ENCODE results near the gene EFCAB14. TPM values are rescaled to one million over a fixed set of nuclear protein-coding genes. Genes with fewer than 3 reads are reported as not detected.

EFCAB14 gene
- total and polyA plus RNA-seq, 2 experiments from 2014 or later: 42.6 to 51.6 TPM

GRCh38 chr1:46650491-46650890 lies 68.4 kb downstream of the EFCAB14 start:
- 95 to 96% methylated on average over 3 of the region's 3 CpGs for WGBS, 2 experiments (ENCODE audit: low coverage in 1 of 2, low lambda C conversion rate in 2 of 2, missing lambda C conversion rate in 2 of 2)
- Histone ChIP-seq H3K27me3 (replicated peaks; ENCODE audit: insufficient read depth) (no peaks in the 10 kb centered on the region), H3K4me3 (no peak overlapping the region), H3K79me2 (ENCODE audit: insufficient read depth) (no peaks in the 10 kb centered on the region), H3K27ac (no peak overlapping the region), H3F3A (ENCODE audit: insufficient read depth) (peaks cover 23% of the 10 kb centered on the region), H3K9ac (no peak overlapping the region), H4K20me1 (ENCODE audit: insufficient read depth) (no peaks in the 10 kb centered on the region), H3K9me2 (ENCODE audit: insufficient read depth) (no peaks in the 10 kb centered on the region), H3K4me1 (ENCODE audit: insufficient read depth) (peaks cover 23% of the 10 kb centered on the region), H2AFZ (no peak overlapping the region), H3K9me3 (ENCODE audit: low read depth) (peaks cover 3% of the 10 kb centered on the region), H3K36me3 (ENCODE audit: low read depth) (peaks cover 24% of the 10 kb centered on the region), H3K4me2 (ENCODE audit: unreplicated experiment) (no peak overlapping the region)
- TF ChIP-seq EZH2phosphoT487 (IDR thresholded peaks at IDR 0.05; ENCODE audit: insufficient read depth, low read depth) (no peak), EZH2 (IDR thresholded peaks at IDR 0.05; ENCODE audit: insufficient read depth, poor library complexity, severe bottlenecking) (no peak)
- in situ Hi-C loops (cut with MboI): no loop called here
- no peak for DNase-seq

GRCh38 chr1:46649764-46650163 lies 69.2 kb downstream of the EFCAB14 start:
- Histone ChIP-seq H4K20me1 (ENCODE audit: insufficient read depth) (no peaks in the 10 kb centered on the region), H3K4me1 (ENCODE audit: insufficient read depth) (peaks cover 23% of the 10 kb centered on the region), H3K4me2 (ENCODE audit: unreplicated experiment) (no peak overlapping the region), H3K9me3 (ENCODE audit: low read depth) (peaks cover 3% of the 10 kb centered on the region), H3K36me3 (ENCODE audit: low read depth) (peaks cover 20% of the 10 kb centered on the region), H3K4me3 (no peak overlapping the region), H3K79me2 (ENCODE audit: insufficient read depth) (no peaks in the 10 kb centered on the region), H3F3A (ENCODE audit: insufficient read depth) (peaks cover 23% of the 10 kb centered on the region), H3K9ac (no peak overlapping the region), H3K9me2 (ENCODE audit: insufficient read depth) (no peaks in the 10 kb centered on the region), H3K27ac (no peak overlapping the region), H2AFZ (no peak overlapping the region), H3K27me3 (replicated peaks; ENCODE audit: insufficient read depth) (no peaks in the 10 kb centered on the region)
- TF ChIP-seq EZH2 (IDR thresholded peaks at IDR 0.05; ENCODE audit: insufficient read depth, poor library complexity, severe bottlenecking): no peak
- no peak for TF ChIP-seq EZH2phosphoT487 (IDR thresholded peaks at IDR 0.05; ENCODE audit: insufficient read depth, low read depth)
- no peak for DNase-seq
- 97 to 100% methylated on average over 2 of the region's 2 CpGs for WGBS, 2 experiments (ENCODE audit: low coverage in 1 of 2, low lambda C conversion rate in 2 of 2, missing lambda C conversion rate in 2 of 2)
- in situ Hi-C loops (cut with MboI): no loop called here

- H3K4me1 ChIP-seq (ENCODE audit: insufficient read depth): peaks cover 31% of the 10 kb centered on the region
- H4K20me1 ChIP-seq (ENCODE audit: insufficient read depth): no peaks in the 10 kb centered on the region
- H3K27ac ChIP-seq: no peak overlapping the region
- no peaks in the 10 kb centered on the region for H3K9me2 ChIP-seq (ENCODE audit: insufficient read depth)
- H3K79me2 ChIP-seq (ENCODE audit: insufficient read depth): no peaks in the 10 kb centered on the region
- no peak overlapping the region for H3K4me3 ChIP-seq
- peaks cover 3% of the 10 kb centered on the region for H3K9me3 ChIP-seq (ENCODE audit: low read depth)
- H3F3A ChIP-seq (ENCODE audit: insufficient read depth): peaks cover 29% of the 10 kb centered on the region
- TF ChIP-seq EZH2phosphoT487 (IDR thresholded peaks at IDR 0.05; ENCODE audit: insufficient read depth, low read depth) (no peak), EZH2 (IDR thresholded peaks at IDR 0.05; ENCODE audit: insufficient read depth, poor library complexity, severe bottlenecking) (no peak)
- H3K4me2 ChIP-seq (ENCODE audit: unreplicated experiment): no peak overlapping the region
- WGBS, 2 experiments (ENCODE audit: low coverage in 1 of 2, low lambda C conversion rate in 2 of 2, missing lambda C conversion rate in 2 of 2): 95 to 100% methylated on average over 3 of the region's 3 CpGs
- H3K36me3 ChIP-seq (ENCODE audit: low read depth): peaks cover 20% of the 10 kb centered on the region
- H3K9ac ChIP-seq: no peak overlapping the region
- in situ Hi-C loops (cut with MboI): no loop called here
- DNase-seq: no peak
- H3K27me3 ChIP-seq (replicated peaks; ENCODE audit: insufficient read depth): no peaks in the 10 kb centered on the region
- H2AFZ ChIP-seq: no peak overlapping the region
Measured at GRCh38 chr1:46647611-46648010, 71.3 kb downstream of the EFCAB14 start.

- H4K20me1 ChIP-seq (ENCODE audit: insufficient read depth): no peaks in the 10 kb centered on the region
- peak overlapping the region; percentile 26; the same call in 1 of the 2 replicates for H3K27ac ChIP-seq
- peaks cover 20% of the 10 kb centered on the region for H3K36me3 ChIP-seq (ENCODE audit: low read depth)
- H3K4me1 ChIP-seq (ENCODE audit: insufficient read depth): peaks cover 32% of the 10 kb centered on the region
- H3K9ac ChIP-seq: no peak overlapping the region
- H3K79me2 ChIP-seq (ENCODE audit: insufficient read depth): no peaks in the 10 kb centered on the region
- H3F3A ChIP-seq (ENCODE audit: insufficient read depth): peaks cover 29% of the 10 kb centered on the region
- TF ChIP-seq EZH2phosphoT487 (IDR thresholded peaks at IDR 0.05; ENCODE audit: insufficient read depth, low read depth): no peak
- no peak for TF ChIP-seq EZH2 (IDR thresholded peaks at IDR 0.05; ENCODE audit: insufficient read depth, poor library complexity, severe bottlenecking)
- in situ Hi-C loops (cut with MboI): no loop called here
- H3K9me2 ChIP-seq (ENCODE audit: insufficient read depth): no peaks in the 10 kb centered on the region
- H3K27me3 ChIP-seq (replicated peaks; ENCODE audit: insufficient read depth): no peaks in the 10 kb centered on the region
- 44 to 46% methylated on average over 2 of the region's 2 CpGs for WGBS, 2 experiments (ENCODE audit: low coverage in 1 of 2, low lambda C conversion rate in 2 of 2, missing lambda C conversion rate in 2 of 2)
- H2AFZ ChIP-seq: no peak overlapping the region
- no peak overlapping the region for H3K4me2 ChIP-seq (ENCODE audit: unreplicated experiment)
- no peak overlapping the region for H3K4me3 ChIP-seq
- peak; percentile 47 for DNase-seq
- H3K9me3 ChIP-seq (ENCODE audit: low read depth): peaks cover 3% of the 10 kb centered on the region
Measured at GRCh38 chr1:46646844-46647243, 72.1 kb downstream of the EFCAB14 start.

- H3K9ac ChIP-seq: no peak overlapping the region
- no peaks in the 10 kb centered on the region for H3K79me2 ChIP-seq (ENCODE audit: insufficient read depth)
- in situ Hi-C loops (cut with MboI): no loop called here
- no peak overlapping the region for H3K4me3 ChIP-seq
- peaks cover 20% of the 10 kb centered on the region for H3K36me3 ChIP-seq (ENCODE audit: low read depth)
- 0 out of 2 replicates have a peak overlapping the region, but pooled peaks have one; percentile 26 for H3K27ac ChIP-seq
- 27 to 29% methylated on average over 1 of the region's 1 CpG for WGBS, 2 experiments (ENCODE audit: low coverage in 1 of 2, low lambda C conversion rate in 2 of 2, missing lambda C conversion rate in 2 of 2)
- H3K4me2 ChIP-seq (ENCODE audit: unreplicated experiment): no peak overlapping the region
- no peaks in the 10 kb centered on the region for H3K27me3 ChIP-seq (replicated peaks; ENCODE audit: insufficient read depth)
- peaks cover 32% of the 10 kb centered on the region for H3K4me1 ChIP-seq (ENCODE audit: insufficient read depth)
- H3K9me3 ChIP-seq (ENCODE audit: low read depth): peaks cover 3% of the 10 kb centered on the region
- H3F3A ChIP-seq (ENCODE audit: insufficient read depth): peaks cover 29% of the 10 kb centered on the region
- TF ChIP-seq EZH2phosphoT487 (IDR thresholded peaks at IDR 0.05; ENCODE audit: insufficient read depth, low read depth) (no peak), EZH2 (IDR thresholded peaks at IDR 0.05; ENCODE audit: insufficient read depth, poor library complexity, severe bottlenecking) (no peak)
- peak; percentile 19 for DNase-seq
- H4K20me1 ChIP-seq (ENCODE audit: insufficient read depth): no peaks in the 10 kb centered on the region
- no peaks in the 10 kb centered on the region for H3K9me2 ChIP-seq (ENCODE audit: insufficient read depth)
- H2AFZ ChIP-seq: no peak overlapping the region
Measured at GRCh38 chr1:46646331-46646730, 72.6 kb downstream of the EFCAB14 start.
